K562 (cell line): ENCODE results near the gene LPAR5. TPM values are rescaled to one million over a fixed set of nuclear protein-coding genes. Genes with fewer than 3 reads are reported as not detected.
A peak's percentile ranks its signal among the peaks of the same experiment; 100 is the strongest.

Experiments used
- BACH1 ChIP-seq: fragments of 200-800 bp; sonication (Bioruptor generic); IDR thresholded peaks from 2 replicates; pipeline ENCODE4 v1.6.1; 2016; ENCODE audit warnings: missing genetic modification characterization, missing compliant biosample characterization
- FOXJ2 ChIP-seq: fragments of 200-800 bp; sonication (Bioruptor generic); IDR thresholded peaks from 2 replicates; pipeline ENCODE4 v1.6.1; 2016; ENCODE audit warnings: missing genetic modification characterization, missing compliant biosample characterization
- HLTF ChIP-seq: fragments of 450-650 bp; IDR thresholded peaks from 2 replicates; pipeline ENCODE4 v1.6.1; 2016
- KDM1A ChIP-seq, 2 experiments: fragments of 450-650 bp; IDR thresholded peaks; 2 replicates each; pipeline ENCODE4 v1.6.1; 2016; ENCODE audit warnings: mild to moderate bottlenecking in 2 of 2
- KLF6 ChIP-seq: fragments of 250-450 bp; sonication (Bioruptor Pico); IDR thresholded peaks from 2 replicates; pipeline ENCODE4 v1.4.0; 2020; ENCODE audit warnings: mild to moderate bottlenecking, moderate library complexity, borderline replicate concordance
- PTTG1 ChIP-seq: fragments of 450-650 bp; IDR thresholded peaks from 2 replicates; pipeline ENCODE4 v1.6.1; 2016; ENCODE audit warnings: low read depth, mild to moderate bottlenecking, missing genetic modification characterization, missing compliant biosample characterization
- RAD51 ChIP-seq: fragments of 450-650 bp; IDR thresholded peaks from 2 replicates; pipeline ENCODE4 v1.7.1; 2016; ENCODE audit warnings: low read depth, mild to moderate bottlenecking, borderline replicate concordance
- SMARCE1 ChIP-seq: fragments of 450-650 bp; IDR thresholded peaks from 2 replicates; pipeline ENCODE4 v1.7.1; 2016; ENCODE audit warnings: mild to moderate bottlenecking
- SOX6 ChIP-seq: fragments of 450-650 bp; IDR thresholded peaks from 2 replicates; pipeline ENCODE4 v1.6.1; 2014; ENCODE audit warnings: mild to moderate bottlenecking
- ZC3H8 ChIP-seq: fragments of 450-650 bp; IDR thresholded peaks from 2 replicates; pipeline ENCODE4 v1.6.1; 2017
- ZNF217 ChIP-seq: sonication (generic); formaldehyde crosslinking; IDR thresholded peaks from 2 replicates; pipeline ENCODE4 v1.8.0; 2022; ENCODE audit warnings: mild to moderate bottlenecking, missing genetic modification reagents
- polyA plus RNA-seq, 8 experiments: library from polyadenylated mRNA; depleted of rRNA in 4 of 8; stranded (reverse) in 5 of 8; unstranded in 3 of 8; fragments of >200 nt; fragmentation: Nextera tagmentation in 2 of 8; fragmentation: Illumina TruSeq in 1 of 8; extraction: Ambion mirVana in 2 of 8; extraction: Trizol in 1 of 8; gene quantifications; 2 replicates each; pipeline versions ENCODE4 v1.2.1 to v1.2.3, GENCODE V29; 2011 to 2014; ENCODE audit warnings: inconsistent platforms in 1 of 8, missing spikeins in 1 of 8
- total RNA-seq, 7 experiments: library from RNA; depleted of rRNA in 6 of 7; stranded (reverse); fragments of >200 nt in 6 of 7; fragmentation: Illumina TruSeq in 2 of 7; extraction: Trizol in 2 of 7; gene quantifications; 2 replicates each; pipeline versions ENCODE4 v1.2.1 to v1.2.3, GENCODE V29; 2011 to 2021; ENCODE audit warnings: low replicate concordance in 1 of 7
- TF ChIP-seq, protein P1 (sequence below), 3 experiments: fragments of 200-800 bp in 1 of 3; fragments of 250-450 bp in 1 of 3; fragments of 450-650 bp in 1 of 3; sonication (Bioruptor Pico) in 1 of 3; sonication (Bioruptor generic) in 1 of 3; formaldehyde crosslinking in 1 of 3; IDR thresholded peaks; 2 replicates each; pipeline versions ENCODE4 v1.6.1 to v1.8.0; 2016 to 2022; ENCODE audit warnings: mild to moderate bottlenecking in 2 of 3, missing genetic modification characterization in 2 of 3, missing compliant biosample characterization in 1 of 3, moderate library complexity in 1 of 3
- TF ChIP-seq, protein P2 (sequence below), 2 experiments: fragments of 450-650 bp; IDR thresholded peaks; 2 replicates each; pipeline ENCODE4 v1.6.1; 2016
- TF ChIP-seq, protein P3 (sequence below): sonication (generic); formaldehyde crosslinking; IDR thresholded peaks from 2 replicates; pipeline ENCODE4 v1.8.0; 2022; ENCODE audit warnings: missing genetic modification reagents, mild to moderate bottlenecking, borderline replicate concordance
- TF ChIP-seq, protein P4 (sequence below): IDR thresholded peaks from 2 replicates; pipeline ENCODE4 v1.6.1; 2012; ENCODE audit warnings: low read depth, low read length, improper control_type of control experiment, borderline replicate concordance
- TF ChIP-seq, protein P5 (sequence below): IDR thresholded peaks from 3 replicates; pipeline ENCODE4 v1.6.1; 2011; ENCODE audit warnings: borderline replicate concordance, mild to moderate bottlenecking, moderate library complexity; ENCODE audit not compliant: insufficient read length; ENCODE audit errors: extremely low read depth

LPAR5 gene
- total and polyA plus RNA-seq, 9 of the 15 experiments (the other 6 are each of a cell fraction or from before 2014, with no cell fraction given), result 1.3 to 11.7 (median 3.6) TPM

DNA sequence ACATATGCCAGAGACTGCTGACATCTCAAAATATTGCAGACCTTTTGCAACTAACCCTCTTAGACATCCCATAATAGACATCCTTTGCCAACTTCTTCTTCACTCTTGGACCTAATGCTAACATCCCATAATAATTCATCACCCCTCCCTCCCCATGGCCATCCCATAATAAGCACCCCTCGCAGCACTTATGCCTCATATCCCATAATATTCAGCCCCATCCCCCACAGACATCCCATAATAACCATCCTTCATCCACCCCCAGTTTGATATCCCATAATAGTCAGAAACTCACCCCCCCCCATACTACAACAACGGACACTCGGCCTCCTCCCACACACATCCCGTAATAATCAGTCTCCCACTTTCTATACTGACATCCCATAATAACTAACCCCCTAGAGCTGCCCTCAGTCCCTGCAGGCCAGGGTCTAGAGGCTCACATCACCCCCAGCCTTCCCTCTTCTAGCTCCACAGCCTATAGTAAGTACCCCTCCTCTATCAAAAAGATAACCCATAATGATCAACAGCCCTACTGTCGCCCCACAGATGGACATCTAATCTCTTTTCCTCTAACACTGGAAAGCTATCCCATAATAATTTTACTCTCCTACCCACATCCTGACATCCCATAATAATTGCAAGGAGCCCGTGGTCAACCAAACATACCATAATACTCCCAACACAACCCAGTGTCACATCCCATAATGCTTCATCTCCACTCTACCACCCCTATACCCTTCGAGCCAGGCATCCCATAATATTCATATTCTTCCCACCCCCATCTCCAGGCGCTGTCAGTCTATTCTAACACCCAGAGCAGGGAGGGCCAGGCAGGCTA lies 27.8 kb downstream of the LPAR5 start (continued):
- TF ChIP-seq, protein P1, sequence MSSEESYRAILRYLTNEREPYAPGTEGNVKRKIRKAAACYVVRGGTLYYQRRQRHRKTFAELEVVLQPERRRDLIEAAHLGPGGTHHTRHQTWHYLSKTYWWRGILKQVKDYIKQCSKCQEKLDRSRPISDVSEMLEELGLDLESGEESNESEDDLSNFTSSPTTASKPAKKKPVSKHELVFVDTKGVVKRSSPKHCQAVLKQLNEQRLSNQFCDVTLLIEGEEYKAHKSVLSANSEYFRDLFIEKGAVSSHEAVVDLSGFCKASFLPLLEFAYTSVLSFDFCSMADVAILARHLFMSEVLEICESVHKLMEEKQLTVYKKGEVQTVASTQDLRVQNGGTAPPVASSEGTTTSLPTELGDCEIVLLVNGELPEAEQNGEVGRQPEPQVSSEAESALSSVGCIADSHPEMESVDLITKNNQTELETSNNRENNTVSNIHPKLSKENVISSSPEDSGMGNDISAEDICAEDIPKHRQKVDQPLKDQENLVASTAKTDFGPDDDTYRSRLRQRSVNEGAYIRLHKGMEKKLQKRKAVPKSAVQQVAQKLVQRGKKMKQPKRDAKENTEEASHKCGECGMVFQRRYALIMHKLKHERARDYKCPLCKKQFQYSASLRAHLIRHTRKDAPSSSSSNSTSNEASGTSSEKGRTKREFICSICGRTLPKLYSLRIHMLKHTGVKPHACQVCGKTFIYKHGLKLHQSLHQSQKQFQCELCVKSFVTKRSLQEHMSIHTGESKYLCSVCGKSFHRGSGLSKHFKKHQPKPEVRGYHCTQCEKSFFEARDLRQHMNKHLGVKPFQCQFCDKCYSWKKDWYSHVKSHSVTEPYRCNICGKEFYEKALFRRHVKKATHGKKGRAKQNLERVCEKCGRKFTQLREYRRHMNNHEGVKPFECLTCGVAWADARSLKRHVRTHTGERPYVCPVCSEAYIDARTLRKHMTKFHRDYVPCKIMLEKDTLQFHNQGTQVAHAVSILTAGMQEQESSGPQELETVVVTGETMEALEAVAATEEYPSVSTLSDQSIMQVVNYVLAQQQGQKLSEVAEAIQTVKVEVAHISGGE (CRISPR knock-in tag; IDR thresholded peaks at IDR 0.05), result peak in 1 of 3 experiments; percentile 81; a peak in 2 of 6 replicates
- TF ChIP-seq FOXJ2 (tag) (peak; percentile 68), KDM1A (IDR thresholded peaks at IDR 0.05) (peak; percentile 30 to 72; a peak in 3 of 4 replicates), KLF6 (CRISPR knock-in tag) (peak; percentile 58; the same call in 1 of the 2 replicates), RAD51 (no peak), ZC3H8 (0 out of 2 replicates have a peak, but pooled peaks have one; percentile 81), HLTF (peak; percentile 74; the same call in 1 of the 2 replicates), BACH1 (tag) (peak; percentile 86), SOX6 (no peak), PTTG1 (tag) (peak; percentile 71; the same call in 1 of the 2 replicates), ZNF217 (CRISPR knock-in tag) (no peak), SMARCE1 (peak; percentile 66; the same call in 1 of the 2 replicates)
- TF ChIP-seq, protein P2, sequence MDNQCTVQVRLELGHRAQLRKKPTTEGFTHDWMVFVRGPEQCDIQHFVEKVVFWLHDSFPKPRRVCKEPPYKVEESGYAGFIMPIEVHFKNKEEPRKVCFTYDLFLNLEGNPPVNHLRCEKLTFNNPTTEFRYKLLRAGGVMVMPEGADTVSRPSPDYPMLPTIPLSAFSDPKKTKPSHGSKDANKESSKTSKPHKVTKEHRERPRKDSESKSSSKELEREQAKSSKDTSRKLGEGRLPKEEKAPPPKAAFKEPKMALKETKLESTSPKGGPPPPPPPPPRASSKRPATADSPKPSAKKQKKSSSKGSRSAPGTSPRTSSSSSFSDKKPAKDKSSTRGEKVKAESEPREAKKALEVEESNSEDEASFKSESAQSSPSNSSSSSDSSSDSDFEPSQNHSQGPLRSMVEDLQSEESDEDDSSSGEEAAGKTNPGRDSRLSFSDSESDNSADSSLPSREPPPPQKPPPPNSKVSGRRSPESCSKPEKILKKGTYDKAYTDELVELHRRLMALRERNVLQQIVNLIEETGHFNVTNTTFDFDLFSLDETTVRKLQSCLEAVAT (IDR thresholded peaks at IDR 0.05), result peak in 1 of 2 experiments; percentile 48; a peak in 1 of 4 replicates
- TF ChIP-seq, protein P3, sequence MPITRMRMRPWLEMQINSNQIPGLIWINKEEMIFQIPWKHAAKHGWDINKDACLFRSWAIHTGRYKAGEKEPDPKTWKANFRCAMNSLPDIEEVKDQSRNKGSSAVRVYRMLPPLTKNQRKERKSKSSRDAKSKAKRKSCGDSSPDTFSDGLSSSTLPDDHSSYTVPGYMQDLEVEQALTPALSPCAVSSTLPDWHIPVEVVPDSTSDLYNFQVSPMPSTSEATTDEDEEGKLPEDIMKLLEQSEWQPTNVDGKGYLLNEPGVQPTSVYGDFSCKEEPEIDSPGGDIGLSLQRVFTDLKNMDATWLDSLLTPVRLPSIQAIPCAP, result no peak
- TF ChIP-seq, protein P4, sequence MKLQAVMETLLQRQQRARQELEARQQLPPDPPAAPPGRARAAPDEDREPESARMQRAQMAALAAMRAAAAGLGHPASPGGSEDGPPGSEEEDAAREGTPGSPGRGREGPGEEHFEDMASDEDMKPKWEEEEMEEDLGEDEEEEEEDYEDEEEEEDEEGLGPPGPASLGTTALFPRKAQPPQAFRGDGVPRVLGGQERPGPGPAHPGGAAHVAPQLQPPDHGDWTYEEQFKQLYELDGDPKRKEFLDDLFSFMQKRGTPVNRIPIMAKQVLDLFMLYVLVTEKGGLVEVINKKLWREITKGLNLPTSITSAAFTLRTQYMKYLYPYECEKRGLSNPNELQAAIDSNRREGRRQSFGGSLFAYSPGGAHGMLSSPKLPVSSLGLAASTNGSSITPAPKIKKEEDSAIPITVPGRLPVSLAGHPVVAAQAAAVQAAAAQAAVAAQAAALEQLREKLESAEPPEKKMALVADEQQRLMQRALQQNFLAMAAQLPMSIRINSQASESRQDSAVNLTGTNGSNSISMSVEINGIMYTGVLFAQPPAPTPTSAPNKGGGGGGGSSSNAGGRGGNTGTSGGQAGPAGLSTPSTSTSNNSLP, result peak; percentile 80
- TF ChIP-seq, protein P5, sequence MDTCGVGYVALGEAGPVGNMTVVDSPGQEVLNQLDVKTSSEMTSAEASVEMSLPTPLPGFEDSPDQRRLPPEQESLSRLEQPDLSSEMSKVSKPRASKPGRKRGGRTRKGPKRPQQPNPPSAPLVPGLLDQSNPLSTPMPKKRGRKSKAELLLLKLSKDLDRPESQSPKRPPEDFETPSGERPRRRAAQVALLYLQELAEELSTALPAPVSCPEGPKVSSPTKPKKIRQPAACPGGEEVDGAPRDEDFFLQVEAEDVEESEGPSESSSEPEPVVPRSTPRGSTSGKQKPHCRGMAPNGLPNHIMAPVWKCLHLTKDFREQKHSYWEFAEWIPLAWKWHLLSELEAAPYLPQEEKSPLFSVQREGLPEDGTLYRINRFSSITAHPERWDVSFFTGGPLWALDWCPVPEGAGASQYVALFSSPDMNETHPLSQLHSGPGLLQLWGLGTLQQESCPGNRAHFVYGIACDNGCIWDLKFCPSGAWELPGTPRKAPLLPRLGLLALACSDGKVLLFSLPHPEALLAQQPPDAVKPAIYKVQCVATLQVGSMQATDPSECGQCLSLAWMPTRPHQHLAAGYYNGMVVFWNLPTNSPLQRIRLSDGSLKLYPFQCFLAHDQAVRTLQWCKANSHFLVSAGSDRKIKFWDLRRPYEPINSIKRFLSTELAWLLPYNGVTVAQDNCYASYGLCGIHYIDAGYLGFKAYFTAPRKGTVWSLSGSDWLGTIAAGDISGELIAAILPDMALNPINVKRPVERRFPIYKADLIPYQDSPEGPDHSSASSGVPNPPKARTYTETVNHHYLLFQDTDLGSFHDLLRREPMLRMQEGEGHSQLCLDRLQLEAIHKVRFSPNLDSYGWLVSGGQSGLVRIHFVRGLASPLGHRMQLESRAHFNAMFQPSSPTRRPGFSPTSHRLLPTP, result no peak
